GM18858 (cell line): Measurements from ENCODE around the gene UAP1.

Source experiments
- ATAC-seq: cut with Tn5 transposase; IDR thresholded peaks from one replicate; pipeline ENCODE4 v1.9.1; 2021; ENCODE audit not compliant: unreplicated experiment

Gene UAP1

DNA sequence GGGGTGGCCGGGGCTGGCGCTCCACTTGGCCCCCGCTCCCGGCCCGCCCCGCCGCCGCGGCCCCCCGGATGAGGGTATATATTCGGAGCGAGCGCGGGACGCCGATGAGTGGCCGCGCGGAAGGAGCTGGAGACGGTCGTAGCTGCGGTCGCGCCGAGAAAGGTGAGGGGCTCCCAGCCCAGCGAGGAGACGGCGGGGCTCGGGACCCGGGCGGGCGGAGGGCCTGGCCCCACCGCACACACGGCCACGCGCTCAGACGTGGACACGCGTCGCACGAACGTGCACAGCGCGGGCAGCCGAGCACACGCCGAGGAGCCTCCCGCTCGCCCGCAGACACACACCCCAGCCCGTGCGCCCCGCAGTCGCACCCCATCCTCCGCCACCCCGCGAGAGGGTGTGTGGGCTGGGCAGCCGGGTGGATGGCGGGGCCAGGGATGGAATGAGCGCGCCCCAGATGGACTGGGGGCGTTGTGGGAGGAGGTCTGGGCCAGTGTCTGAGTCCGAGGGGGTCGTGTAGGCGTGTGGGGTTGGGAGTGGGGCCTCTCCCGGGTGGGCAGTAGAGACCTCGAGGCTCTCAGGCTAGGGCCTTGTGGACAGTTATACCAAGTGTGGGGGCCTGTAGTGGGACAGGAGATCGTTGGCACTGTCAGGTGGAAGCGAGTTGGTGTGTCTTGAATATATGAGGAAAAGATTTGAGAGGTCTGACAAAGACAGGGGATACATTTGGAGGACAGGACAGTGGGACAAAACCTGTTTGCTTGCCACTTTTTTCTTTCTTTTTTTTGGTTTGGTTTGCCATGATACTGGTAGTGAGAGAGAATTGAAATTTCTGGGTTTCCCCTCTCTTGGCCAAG, at the start of gene UAP1:
TSS of gene UAP1 (plus strand) at position 107 of the 854 bp plus-strand sequence. CDS start 4,347 bp downstream, outside the sequence.
- peak; percentile 13 for ATAC-seq

DNA sequence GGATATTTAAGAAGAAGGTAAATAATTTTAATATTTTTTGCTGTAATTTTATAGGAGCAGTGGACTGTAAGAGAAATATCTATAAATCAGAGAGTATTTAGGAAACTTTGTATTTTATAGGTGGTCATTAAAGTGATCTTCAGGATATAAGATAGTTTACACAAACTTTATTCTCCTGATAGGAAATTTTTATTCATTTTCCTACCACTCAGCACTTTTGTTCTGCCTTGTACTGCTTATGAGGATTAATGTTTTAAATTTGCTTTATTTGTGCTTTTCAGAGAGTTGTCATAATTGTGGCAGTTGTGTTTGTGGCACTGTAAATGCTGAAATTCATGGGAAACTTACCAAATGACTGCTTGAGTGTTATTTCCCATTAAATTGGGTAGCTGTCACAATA, 34.2 kb upstream of the UAP1 start:
- ATAC-seq, result no peak

DNA sequence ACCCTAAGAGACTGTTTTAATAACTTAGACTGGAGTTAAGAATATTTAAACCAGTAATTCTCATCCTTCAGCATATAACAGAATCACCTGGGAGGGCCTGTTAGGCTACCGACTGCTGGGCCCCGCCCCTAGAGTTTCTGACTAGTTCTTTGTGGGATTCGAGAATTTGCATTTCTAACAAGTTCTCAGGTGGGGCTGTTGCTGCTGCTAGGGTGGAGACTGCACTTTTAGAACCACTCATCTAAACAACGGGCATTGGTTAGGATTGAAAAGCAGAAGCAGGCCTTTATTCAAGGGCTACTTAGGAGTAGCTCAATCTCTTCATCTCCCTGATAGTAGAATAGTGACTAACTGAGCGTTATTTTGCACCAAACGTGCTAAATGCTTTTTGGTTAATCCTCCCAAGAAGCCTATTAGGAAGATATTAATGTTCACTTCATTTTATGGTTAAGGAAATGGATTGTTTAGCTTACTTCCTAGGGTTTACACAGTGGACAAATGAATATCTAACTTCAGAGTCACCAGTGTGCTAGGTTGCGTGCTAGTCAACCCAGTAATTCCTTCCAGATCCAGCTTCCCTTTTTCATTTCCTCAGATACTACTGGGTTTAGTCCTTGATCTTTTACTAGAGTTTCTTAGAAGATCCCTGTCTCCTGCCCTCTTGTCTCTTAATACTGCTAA, 31.1 kb upstream of the UAP1 start:
- ATAC-seq, result peak; percentile 95

DNA sequence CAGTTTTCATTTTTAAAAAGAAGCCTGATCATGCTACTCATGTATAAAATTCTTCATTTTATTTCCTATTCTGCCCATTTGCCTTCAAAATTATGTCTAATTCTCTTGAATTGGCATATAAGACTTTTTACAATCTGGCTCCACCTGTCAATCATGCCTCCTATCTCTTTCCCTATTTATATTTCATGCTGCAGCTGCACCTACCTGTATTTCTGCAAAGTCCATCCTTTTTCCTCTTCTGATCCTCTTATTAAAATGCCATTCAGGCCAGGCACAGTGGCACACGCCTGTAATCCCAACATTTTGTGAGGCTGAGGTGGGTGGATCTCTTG, 30.6 kb upstream of the UAP1 start:
- no peak for ATAC-seq

DNA sequence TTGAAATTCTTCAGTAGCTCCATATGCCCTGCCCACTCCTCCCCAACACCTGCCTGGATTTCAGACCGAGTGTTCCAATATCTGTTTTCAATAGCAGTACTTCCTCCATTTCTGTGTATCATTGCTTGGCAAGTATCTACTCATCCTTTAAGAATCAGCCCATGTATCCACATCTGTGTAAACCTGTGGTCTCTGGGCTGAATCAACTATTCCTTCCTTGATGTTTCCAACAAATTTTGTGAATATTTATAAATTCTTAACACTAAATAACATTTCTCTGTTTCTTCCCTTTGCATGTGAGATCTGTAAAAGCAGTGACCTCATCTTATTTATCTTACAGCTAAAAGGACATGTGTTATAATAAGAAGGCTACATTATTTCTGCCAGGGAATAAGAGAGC, 26.0 kb upstream of the UAP1 start:
- no peak for ATAC-seq

- ATAC-seq, result no peak
Measured at GRCh38 chr1:162536511-162536910, 25.0 kb upstream of the UAP1 start.

DNA sequence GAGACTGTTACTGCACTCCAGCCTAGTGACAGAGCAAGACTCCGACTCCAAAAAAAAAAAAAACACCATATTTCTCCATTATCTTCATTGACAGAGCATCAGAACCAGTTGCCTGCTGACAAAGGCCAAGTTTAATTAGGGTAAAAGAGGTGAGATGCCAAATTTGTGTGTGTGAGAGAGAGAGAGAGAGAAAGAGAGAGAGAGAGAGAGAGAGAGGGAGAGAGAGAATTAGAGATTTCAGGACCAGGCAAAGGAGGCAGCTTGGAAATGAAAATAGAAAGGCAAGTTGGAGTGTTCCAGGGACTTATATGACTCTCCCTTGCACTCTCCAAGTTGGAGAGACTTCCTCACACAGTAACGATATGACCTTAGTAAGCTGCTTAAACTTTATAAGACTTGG, 24.3 kb upstream of the UAP1 start:
- no peak for ATAC-seq

GRCh38 chr1:162538815-162539431, 22.6 kb upstream of the UAP1 start:
- no peak for ATAC-seq

DNA sequence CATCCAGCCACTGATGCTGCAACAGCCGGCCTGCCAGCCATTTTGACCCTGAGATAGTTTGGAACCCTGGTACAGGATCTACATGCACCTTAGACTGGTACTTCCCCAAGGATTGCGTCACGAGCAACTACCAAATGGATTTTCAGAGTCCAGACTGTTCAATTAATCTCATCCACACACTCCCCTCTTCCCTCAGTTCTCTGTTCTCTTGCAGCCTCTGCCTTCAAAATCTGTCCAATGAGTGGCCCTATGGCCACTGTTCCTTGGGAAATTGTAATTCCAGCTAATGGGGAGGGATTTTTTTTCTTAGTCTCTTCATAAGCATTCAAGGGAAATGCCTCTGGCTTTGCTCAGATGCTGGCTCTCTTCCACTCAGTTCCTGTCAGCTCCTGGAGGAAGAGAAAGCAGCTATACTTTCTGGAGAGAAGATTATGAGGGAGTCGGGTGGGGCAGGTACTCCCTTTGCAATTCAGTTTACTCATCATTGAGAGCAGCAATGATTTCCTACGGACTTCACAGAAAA, 19.8 kb upstream of the UAP1 start:
- no peak for ATAC-seq

GRCh38 chr1:162543228-162543627, 18.3 kb upstream of the UAP1 start:
- ATAC-seq, result no peak

DNA sequence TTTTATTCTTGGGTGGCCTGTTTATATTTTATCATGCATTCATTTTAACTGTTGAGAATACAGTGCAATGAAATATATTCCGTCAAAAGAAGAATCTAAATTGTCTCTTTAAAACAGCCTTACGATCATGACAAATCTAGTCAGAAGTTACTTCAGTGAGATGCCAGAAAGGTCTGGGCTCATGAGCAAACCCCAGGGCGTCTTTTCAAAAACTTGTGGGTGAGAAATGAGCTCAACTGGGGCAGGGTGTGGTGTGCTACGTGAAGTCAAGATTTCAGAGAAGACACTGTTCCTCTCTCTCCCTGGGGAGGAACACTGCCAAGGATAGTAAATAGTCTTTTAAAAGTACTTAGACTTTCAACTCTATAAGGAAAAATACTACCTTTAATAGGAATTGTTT, 13.4 kb upstream of the UAP1 start:
- ATAC-seq, result no peak

DNA sequence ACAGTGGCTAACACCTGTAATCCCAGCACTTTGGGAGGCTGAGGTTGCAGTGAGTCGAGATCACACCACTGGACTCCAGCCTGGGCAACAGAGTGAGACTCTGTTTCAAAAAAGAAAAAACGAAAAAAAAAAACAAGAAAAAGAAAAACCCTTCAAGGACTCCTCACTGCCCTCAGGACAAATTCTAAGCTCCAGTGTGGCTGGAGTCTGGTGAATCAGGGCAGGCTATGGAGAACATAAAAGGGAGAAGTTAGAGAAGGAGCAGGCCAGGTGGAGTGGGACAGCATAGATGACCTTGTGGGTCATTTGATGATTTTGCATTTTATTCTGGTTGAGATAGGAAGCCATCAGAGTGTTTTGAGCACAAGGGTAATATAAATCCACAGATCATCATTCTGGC, 12.5 kb upstream of the UAP1 start:
- ATAC-seq, result no peak

DNA sequence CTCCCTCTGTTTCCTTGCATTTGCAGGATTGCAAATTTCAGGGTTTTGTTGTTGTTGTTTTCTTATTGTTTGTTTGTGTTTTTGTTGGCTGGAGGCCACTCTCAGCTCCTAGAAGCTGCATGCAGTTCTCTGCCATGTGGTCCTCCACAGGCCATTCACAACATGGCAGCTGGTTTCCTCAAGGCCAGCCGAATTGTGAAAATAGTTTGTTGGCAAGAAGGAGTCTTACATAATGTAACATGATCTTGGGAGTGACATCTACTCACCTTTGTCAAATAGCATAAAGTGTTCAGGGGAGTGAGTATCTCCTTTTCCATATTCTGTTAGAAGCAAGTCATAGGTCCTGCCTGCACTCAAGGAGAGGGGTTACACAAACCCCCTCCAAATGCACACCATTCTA, 10.6 kb upstream of the UAP1 start:
- no peak for ATAC-seq

GRCh38 chr1:162551969-162552683, 9.4 kb upstream of the UAP1 start:
- no peak for ATAC-seq

- ATAC-seq, result no peak
Measured at GRCh38 chr1:162552684-162553252, 8.8 kb upstream of the UAP1 start.

- no peak for ATAC-seq
Measured at GRCh38 chr1:162554258-162554657, 7.3 kb upstream of the UAP1 start.

GRCh38 chr1:162557536-162557935, 4.0 kb upstream of the UAP1 start:
- no peak for ATAC-seq

- no peak for ATAC-seq
Measured at GRCh38 chr1:162560303-162561036, 1.1 kb upstream of the UAP1 start.

DNA sequence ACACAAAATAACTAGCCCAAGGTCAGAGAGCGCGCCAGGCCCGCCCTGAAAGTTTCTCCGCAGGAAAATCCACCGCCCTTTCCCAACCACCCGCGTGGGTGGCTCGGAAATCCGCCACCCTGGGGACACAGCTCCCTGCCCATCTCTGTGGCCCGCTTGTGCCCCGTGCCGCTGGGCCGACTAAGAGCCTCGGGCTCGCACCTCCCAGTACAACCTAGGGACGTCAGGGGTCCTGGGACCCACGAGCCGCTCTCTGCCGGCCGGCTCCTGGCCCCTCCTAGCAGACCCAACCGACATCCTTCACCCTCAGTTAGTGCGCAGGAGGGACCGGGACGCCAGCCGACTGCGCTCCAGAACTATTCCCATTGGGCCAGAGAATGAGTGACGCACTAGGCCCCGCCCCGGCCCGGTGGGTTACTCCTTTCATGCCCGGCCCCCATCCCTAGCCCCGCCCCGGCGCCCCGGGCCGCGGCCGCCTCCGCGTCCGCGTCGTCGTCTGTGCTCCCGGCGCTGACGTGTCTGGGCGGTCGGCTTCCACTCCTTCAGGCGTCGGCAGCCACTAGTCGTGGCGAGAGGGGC, 396 bp upstream of the UAP1 start:
- peak; percentile 89 for ATAC-seq

- no peak for ATAC-seq
Measured at GRCh38 chr1:162562470-162562828, 927 bp downstream of the UAP1 start.
